Activated CD4-positive, alpha-beta T cell treated with anti-CD3 and anti-CD28 coated beads, Interleukin-2, amount 10 ng/mL, durations not matched to agents 24 days and 14 days (primary cell): Measurements from ENCODE around the gene NOL3. TPM values are rescaled to one million over a fixed set of nuclear protein-coding genes. Genes with fewer than 3 reads are reported as not detected.

Experiments used
- DNase-seq: peaks from one replicate; pipeline ENCODE4 v3.0.0; 2022
- H3K27ac Mint-ChIP-seq: one replicate; pipeline ENCODE4 v1.8.0; 2022; ENCODE audit warnings: mild to moderate bottlenecking, mixed read lengths
- H3K27me3 Mint-ChIP-seq: one replicate; pipeline ENCODE4 v1.8.0; 2022; ENCODE audit warnings: mixed read lengths
- H3K36me3 Mint-ChIP-seq: one replicate; pipeline ENCODE4 v1.8.0; 2022; ENCODE audit warnings: low read depth, mild to moderate bottlenecking, mixed read lengths
- H3K4me1 Mint-ChIP-seq: one replicate; pipeline ENCODE4 v1.8.0; 2021; ENCODE audit warnings: mixed read lengths
- H3K4me3 Mint-ChIP-seq: one replicate; pipeline ENCODE4 v1.8.0; 2022; ENCODE audit warnings: mild to moderate bottlenecking, moderate library complexity, mixed read lengths
- H3K9me3 Mint-ChIP-seq: one replicate; pipeline ENCODE4 v1.8.0; 2021; ENCODE audit warnings: mixed read lengths
- intact Hi-C: fragments of 100-400 bp; cut with micrococcal nuclease; formaldehyde crosslinking; loops from one replicate; pipeline ENCODE4 v1.15.1; 2023
- total RNA-seq: library from RNA; stranded (reverse); gene quantifications from 2 replicates; pipeline ENCODE4 v1.2.3, GENCODE V29; 2022

The NOL3 gene
- total RNA-seq, 1 donor from 2014 or later: 36.7 TPM

DNA sequence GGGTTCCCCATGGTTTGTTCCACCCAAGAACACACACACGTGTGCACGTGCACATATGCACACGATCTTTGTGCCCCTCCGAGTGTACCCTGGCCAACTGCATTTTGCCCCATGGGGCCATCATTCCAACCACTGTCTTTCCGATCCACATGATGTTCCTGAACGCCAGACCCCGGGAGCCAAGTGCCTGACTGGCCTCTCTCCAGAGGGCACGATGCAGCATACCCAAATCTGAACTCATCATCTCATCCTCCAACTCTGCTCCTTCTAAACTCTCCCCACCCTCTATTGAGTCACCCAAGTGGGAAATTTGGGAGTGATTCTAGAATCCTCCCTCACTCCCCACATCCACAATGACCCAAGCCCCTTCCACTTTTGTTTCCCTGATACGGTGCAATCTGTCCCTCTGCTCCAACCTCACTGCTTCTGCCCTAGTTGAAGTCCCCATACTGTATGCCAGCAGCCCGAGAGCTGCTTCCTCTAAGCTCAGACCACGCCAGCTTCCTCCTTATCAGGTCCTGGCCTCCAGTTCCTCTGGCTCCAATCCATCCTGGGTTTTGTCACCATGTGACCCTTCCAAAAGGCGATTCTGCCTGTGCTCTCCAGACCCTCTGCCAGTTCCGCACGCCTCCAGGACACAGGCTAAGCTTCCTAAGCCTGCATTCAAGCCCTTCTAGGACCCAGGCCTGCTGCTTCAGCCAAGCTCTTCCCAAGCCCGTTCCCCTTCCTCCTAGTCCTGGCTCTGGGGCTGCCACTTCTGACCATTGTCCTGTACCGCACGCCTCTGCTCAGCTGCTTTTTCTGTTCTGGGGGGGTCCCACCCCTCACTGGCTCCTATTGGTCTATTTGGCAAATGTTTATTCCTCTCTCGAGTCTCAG, 46.5 kb downstream of the NOL3 start:
- Mint-ChIP-seq H3K27me3 (no peaks in the 10 kb centered on the region), H3K4me1 (peaks cover 8% of the 10 kb centered on the region), H3K4me3 (no peak overlapping the region), H3K27ac (no peak overlapping the region), H3K9me3 (no peaks in the 10 kb centered on the region), H3K36me3 (no peaks in the 10 kb centered on the region)
- intact Hi-C loops: no loop called here
- no peak for DNase-seq

- no peaks in the 10 kb centered on the region for H3K9me3 Mint-ChIP-seq
- H3K4me1 Mint-ChIP-seq: peaks cover 43% of the 10 kb centered on the region
- H3K36me3 Mint-ChIP-seq: peaks cover 20% of the 10 kb centered on the region
- intact Hi-C loops: no loop called here
- DNase-seq: no peak
- peak overlapping the region; percentile 35 for H3K27ac Mint-ChIP-seq
- H3K27me3 Mint-ChIP-seq: no peaks in the 10 kb centered on the region
- no peak overlapping the region for H3K4me3 Mint-ChIP-seq
Observed at GRCh38 chr16:67223992-67224391, 53.7 kb downstream of the NOL3 start.

Other genes starting within 250 kb of the NOL3 start
- gene RRAD, start 245.0 kb upstream of the NOL3 start, total RNA-seq: 1.3 TPM in 2 replicates
- 170 and 176 TPM in 2 replicates for gene CIAO2B, start 236.1 kb upstream of the NOL3 start, total RNA-seq
- gene CES2, start 235.0 kb upstream of the NOL3 start, total RNA-seq: 30.6 and 33.6 TPM in 2 replicates
- gene CES3, start 209.3 kb upstream of the NOL3 start, total RNA-seq: 6.8 and 7.0 TPM in 2 replicates
- gene CES4A, start 181.9 kb upstream of the NOL3 start, total RNA-seq: 27.0 and 27.5 TPM in 2 replicates
- 163 and 172 TPM in 2 replicates for gene CBFB, start 141.4 kb upstream of the NOL3 start, total RNA-seq
- 19.4 and 19.8 TPM in 2 replicates for gene PHAF1, start 60.6 kb upstream of the NOL3 start, total RNA-seq
- gene B3GNT9, start 19.5 kb upstream of the NOL3 start, total RNA-seq: 5.5 and 5.6 TPM in 2 replicates
- gene TRADD, start 10.6 kb upstream of the NOL3 start, total RNA-seq: 28.9 and 30.1 TPM in 2 replicates
- 25.1 and 30.0 TPM in 2 replicates for gene FBXL8, start 10.6 kb upstream of the NOL3 start, total RNA-seq
- gene HSF4, start 5.8 kb upstream of the NOL3 start, total RNA-seq: 48.5 and 54.0 TPM in 2 replicates
- 51.3 and 55.1 TPM in 2 replicates for gene MATCAP1, start 13.4 kb downstream of the NOL3 start, total RNA-seq
- gene EXOC3L1, start 19.6 kb downstream of the NOL3 start, total RNA-seq: 0.12 TPM in 1 of 2 replicates, not detected in the other
- 165 and 166 TPM in 2 replicates for gene E2F4, start 21.6 kb downstream of the NOL3 start, total RNA-seq
- gene ELMO3, start 28.6 kb downstream of the NOL3 start, total RNA-seq: 8.2 and 8.7 TPM in 2 replicates
- gene TMEM208, start 56.6 kb downstream of the NOL3 start, total RNA-seq: 65.0 and 65.6 TPM in 2 replicates
- 128 TPM in 2 replicates for gene FHOD1, start 76.9 kb downstream of the NOL3 start, total RNA-seq
- 5.3 TPM in 2 replicates for gene SLC9A5, start 78.4 kb downstream of the NOL3 start, total RNA-seq
- gene PLEKHG4, start 109.0 kb downstream of the NOL3 start, total RNA-seq: 43.4 and 43.8 TPM in 2 replicates
- gene KCTD19, start 156.2 kb downstream of the NOL3 start, total RNA-seq: 1.0 and 1.3 TPM in 2 replicates
- gene LRRC36, start 156.3 kb downstream of the NOL3 start, total RNA-seq: 0.23 TPM in 1 of 2 replicates, not detected in the other
- gene TPPP3, start 223.0 kb downstream of the NOL3 start, total RNA-seq: not detected in 2 replicates
- 0.54 and 0.85 TPM in 2 replicates for gene ZDHHC1, start 245.9 kb downstream of the NOL3 start, total RNA-seq